NCI-H82 (cell line): ENCODE data around the gene ERBB4.
"Not testable (repeated sequence)": the region's sequence is repeated elsewhere in the genome, so short reads cannot be mapped to it uniquely, and the experiment has no call there.

Experiments
- DNase-seq: peaks from one replicate; lab custom pipeline; 2025; lab: John Stamatoyannopoulos, UW

ERBB4 gene

GRCh38 chr2:212223696-212224095 is 314.9 kb downstream of the ERBB4 start:
- DNase-seq = no peak

GRCh38 chr2:212213191-212213590 is 325.4 kb downstream of the ERBB4 start:
- no peak for DNase-seq

DNA sequence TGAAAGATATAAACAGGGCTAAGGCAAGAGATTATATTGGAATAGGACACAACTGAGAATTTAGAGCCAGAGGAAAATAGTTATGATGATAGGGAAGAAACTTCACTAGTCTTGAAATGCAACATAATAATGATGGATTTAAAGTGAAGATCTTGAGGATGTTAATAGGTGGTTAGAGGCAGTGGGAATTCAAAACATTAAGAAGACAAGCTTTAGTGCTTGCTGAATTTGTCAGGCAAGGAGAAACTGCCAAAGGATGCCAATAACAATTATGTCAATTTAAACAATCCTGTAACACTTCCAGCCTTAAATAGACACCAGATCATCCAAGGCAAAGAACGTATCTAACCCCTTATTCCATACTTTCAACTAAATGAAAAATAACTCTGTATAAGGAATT is 330.1 kb downstream of the ERBB4 start:
- DNase-seq = no peak

DNA sequence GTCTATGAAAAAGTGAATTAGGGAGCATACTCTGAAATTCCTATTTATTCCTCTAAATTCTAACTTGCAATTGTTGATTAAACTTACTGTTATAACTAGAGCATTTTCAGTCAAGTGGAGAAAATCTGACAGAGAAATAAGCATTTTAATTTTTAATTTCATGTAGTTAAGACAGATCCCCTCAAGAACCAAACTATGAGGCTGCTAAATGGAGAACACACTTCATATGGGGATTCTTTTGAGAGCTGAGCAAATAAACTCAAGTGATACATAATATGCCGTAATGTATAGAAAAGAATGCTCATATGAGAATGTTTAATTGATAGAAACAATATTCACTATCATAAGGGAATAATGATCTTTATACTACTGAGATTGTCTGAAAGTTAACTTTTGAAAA is 340.8 kb downstream of the ERBB4 start:
- no peak for DNase-seq

- DNase-seq = no peak
Observed at GRCh38 chr2:212195626-212196025, 343.0 kb downstream of the ERBB4 start.

DNA sequence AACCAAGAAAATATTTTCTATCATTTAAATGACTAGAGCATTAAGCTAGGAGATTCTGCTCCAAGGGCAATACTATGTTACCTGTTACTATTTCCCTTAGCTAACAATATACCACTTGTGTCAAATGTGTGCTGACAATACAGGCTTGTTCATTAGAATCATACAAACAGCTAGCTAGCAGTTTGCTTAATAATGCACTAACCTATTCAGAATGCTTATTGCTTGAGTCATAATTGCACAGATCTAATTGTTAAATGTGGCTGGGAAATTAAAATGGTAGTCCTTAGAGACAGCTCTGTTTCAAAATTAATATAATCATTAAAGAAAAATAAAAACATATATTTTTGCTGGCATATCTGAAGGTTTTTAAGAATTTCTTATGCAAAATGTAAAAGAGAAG is 344.2 kb downstream of the ERBB4 start:
- no peak for DNase-seq

GRCh38 chr2:212193803-212194202 is 344.8 kb downstream of the ERBB4 start:
- no peak for DNase-seq

GRCh38 chr2:212193056-212193455 is 345.5 kb downstream of the ERBB4 start:
- DNase-seq = no peak

- DNase-seq = not testable (repeated sequence)
Observed at GRCh38 chr2:212191438-212191837, 347.2 kb downstream of the ERBB4 start.

- no peak for DNase-seq
Observed at GRCh38 chr2:212186166-212186565, 352.4 kb downstream of the ERBB4 start.

GRCh38 chr2:212181646-212182045 is 357.0 kb downstream of the ERBB4 start:
- DNase-seq = no peak

- peak; percentile 10 for DNase-seq
Observed at GRCh38 chr2:212180408-212181083, 358.1 kb downstream of the ERBB4 start.

DNA sequence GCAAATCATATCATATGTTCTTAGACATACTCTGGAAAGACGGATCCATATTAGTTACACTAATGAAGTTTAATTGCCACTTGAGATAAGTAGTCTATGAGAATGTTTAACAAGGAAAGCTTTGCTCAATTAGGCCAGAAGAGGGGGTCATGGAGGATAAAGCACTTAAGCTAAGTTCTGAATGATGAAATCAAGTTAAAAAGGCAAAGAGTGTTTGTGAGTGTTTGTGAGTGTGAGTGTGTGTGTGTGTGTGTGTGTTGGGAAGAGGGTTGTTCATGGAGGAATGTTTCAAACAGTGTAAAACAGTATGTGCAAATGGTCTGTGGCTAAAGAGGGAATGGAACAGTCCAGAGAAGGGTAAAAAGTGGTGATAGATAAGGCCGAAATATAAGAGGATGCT is 360.9 kb downstream of the ERBB4 start:
- DNase-seq = peak; percentile 68

DNA sequence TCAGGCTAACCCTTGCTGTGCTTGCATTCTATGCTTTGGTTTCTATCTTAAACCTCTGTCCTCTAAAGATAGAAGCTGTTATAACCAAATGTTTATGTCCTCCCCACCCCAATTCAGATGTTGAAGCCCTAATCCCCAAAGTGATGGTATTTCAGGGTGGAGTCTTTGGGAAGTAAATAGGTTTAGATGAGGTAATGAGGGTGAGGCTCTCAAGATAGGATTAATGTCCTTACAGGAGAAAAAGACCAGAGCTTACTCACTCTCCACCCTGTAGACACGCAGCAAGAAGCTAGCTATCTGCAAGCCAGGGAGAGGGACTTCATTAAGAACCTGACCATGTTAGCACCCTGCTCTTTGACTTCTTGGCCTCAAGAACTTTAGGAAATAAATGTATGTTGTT is 362.5 kb downstream of the ERBB4 start:
- peak; percentile 90 for DNase-seq

DNA sequence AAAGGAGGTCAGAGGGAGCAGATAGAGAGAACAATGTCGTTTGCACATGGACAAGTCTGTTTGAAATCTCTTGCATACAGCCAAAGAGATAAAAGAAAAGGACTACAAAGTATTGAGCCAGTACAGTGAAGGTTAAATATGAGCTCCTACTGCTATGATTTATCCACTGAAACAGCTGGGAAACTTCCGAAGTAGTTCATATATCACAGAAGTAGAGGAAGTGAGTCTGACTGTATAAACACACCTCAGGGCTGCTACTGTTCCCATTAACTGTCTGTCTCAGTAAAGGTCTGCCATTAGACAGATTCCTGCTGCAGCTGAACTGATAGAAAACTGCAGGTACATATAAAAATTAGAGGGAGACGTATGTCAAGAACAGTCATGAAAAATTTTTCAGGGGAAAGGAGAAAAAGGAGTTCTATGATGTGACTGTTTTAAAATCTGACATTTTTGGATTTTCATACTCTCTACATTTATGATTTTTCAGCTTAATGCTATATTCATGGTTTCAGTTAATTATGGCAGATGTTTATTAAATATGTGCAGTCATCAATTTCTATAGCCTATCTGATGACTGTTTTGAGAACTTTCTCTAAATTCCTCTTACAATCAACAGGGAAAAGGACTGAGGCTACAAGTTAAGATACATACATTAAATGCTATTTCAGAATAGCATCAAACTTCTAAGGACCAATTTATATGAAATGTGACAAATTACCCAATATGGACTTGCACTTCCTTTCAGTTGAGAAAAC is 364.7 kb downstream of the ERBB4 start:
- DNase-seq = no peak

DNA sequence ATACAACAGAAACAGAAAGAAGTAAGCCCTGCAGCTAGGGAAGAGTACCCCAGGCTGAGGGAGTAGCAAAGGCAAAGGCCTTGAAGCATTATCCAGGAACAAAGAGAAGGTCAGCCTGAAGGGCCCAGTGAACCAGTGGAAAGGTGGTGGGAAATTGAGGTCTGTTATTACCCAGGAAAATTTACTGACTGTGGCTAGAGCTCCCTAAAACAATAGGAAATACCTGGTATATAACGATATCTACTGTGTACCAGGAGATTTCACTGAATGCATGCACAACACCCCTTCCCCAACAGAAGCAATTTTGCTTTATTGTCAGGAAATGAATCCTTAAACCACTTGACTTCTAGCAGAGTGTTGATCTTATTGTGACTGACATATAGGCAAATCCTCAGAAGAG is 365.3 kb downstream of the ERBB4 start:
- no peak for DNase-seq

GRCh38 chr2:212170382-212170781 is 368.2 kb downstream of the ERBB4 start:
- no peak for DNase-seq

GRCh38 chr2:212158081-212158480 is 380.5 kb downstream of the ERBB4 start:
- no peak for DNase-seq

- DNase-seq = no peak
Observed at GRCh38 chr2:212157012-212157411, 381.6 kb downstream of the ERBB4 start.

DNA sequence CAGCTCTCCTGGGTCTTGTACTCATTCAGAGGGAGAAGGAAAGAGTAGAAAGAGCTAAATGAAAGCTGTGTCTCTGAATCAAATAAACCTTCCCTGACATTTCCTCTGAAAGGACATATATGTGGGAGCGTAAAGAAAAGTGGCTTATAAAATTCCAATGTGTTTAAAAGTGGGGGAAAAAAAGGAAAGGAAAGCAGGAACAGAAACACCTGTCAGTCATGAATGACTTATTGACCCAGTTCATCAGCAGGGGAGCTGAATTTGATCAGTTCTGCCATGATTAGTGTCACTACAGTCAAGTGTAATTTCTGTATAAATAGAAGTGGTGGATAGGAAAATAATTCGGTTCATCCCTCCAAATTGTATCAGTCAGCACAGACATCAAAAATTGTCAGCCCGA is 382.5 kb downstream of the ERBB4 start:
- DNase-seq = no peak

DNA sequence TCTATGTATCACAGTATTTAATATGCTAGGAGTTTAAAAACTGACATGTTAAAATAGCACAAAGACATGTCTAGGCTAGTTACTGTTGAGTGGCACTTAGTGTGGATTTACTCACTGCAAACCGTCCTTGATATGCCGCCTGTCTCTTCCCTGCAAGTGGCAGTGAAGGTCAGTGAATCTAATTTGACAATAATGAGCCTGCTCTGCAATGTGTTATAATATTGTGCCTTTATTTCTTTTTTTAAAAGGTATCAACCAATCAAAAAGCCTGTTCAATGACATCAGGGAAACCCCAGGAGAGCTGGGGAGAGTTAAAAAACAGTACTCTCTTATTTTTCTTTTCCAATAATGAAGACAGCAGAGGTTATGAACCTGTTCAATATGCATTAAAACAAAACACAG is 384.1 kb downstream of the ERBB4 start:
- no peak for DNase-seq

DNA sequence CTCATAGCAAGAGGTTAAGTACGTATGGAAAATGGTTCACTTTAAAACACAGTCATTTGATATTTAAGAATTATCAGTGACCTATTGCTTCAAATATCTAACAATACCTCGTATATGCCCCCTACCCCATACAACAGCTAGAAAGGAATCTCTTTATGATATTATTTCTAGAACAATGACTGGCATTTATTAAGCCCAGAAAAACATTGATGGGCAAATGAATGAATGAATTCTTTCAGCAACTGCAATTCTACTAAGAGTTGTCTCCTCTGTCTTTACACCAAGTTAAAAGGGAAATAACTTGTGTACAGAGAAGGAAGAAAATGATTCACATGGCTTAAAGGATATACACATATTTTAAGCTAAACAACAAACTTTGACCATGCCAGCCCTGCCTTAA is 384.7 kb downstream of the ERBB4 start:
- no peak for DNase-seq

DNA sequence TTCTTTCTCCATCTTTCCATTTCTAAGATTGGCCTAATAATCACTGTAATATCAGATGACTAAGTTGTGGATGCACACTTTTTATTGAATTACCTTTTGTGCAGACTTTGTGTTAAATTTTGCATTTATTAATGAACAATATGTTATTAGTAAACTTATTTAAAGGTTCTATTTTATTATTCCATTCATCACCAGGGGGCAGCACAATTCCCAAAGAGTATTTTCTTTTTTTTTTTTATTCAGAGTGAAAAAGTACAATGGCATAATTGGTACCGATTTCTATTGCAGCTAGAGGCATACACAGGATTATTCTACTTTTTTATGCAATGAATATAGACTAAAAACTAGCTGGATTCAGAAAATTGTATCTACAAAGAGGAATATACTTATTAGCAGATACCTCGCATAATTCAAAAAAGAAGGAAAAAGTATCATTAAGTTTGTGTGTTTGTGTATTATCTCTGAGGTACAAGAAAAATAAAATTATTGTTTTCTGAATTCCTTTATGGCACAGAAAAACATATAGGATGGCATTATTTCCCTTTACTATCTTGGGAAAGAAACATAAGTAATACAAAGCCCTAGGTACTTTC is 390.6 kb downstream of the ERBB4 start:
- peak; percentile 51 for DNase-seq
